IMR-90 (cell line): ENCODE results near the gene ZNF691. TPM values are rescaled to one million over a fixed set of nuclear protein-coding genes. Genes with fewer than 3 reads are reported as not detected.

Experiments
- ATAC-seq: fragments of 200-7000 bp; cut with Tn5 transposase; 2 replicates; pipeline ENCODE4 v1.9.1; 2020; ENCODE audit warnings: low read depth, mild to moderate bottlenecking, moderate library complexity
- BruUV-seq: library from RNA; stranded (reverse); fragments of 400-500 nt; replicated peaks from 2 replicates; lab custom pipeline; 2021; lab: Mats Ljungman, UMichigan
- CTCF ChIA-PET: fragments of 300-600 bp; formaldehyde crosslinking; extraction: SDS; loops from one replicate; lab custom pipeline; 2021; ENCODE audit warnings: antibody characterized with exemption; lab: Yijun Ruan, JAX
- POLR2A ChIA-PET: fragments of 300-600 bp; sonication (Branson Sonifier 250); formaldehyde crosslinking; loops from one replicate; lab custom pipeline; 2022; ENCODE audit warnings: antibody characterized with exemption; ENCODE audit not compliant: unreplicated experiment; lab: Charles Lee
- DNase-seq: peaks from one replicate; pipeline ENCODE4 v3.0.0; 2013
- H2AFZ ChIP-seq: replicated peaks from 2 replicates; pipeline ENCODE3; 2013; ENCODE audit warnings: low read length, mild to moderate bottlenecking; ENCODE audit not compliant: poor library complexity
- H2AK5ac ChIP-seq: 2 replicates; pipeline ENCODE4 v1.6.1; 2013; ENCODE audit warnings: low read depth, low read length, inconsistent platforms
- H2AK9ac ChIP-seq: replicated peaks from 2 replicates; pipeline ENCODE3; 2013; ENCODE audit warnings: mild to moderate bottlenecking, low read depth, low read length, moderate library complexity; ENCODE audit not compliant: poor library complexity
- H2BK120ac ChIP-seq: 2 replicates; pipeline ENCODE4 v1.6.1; 2013; ENCODE audit warnings: low read depth, low read length, inconsistent platforms
- H2BK15ac ChIP-seq: 3 replicates; pipeline ENCODE4 v1.6.1; 2013; ENCODE audit warnings: low read depth, low read length, inconsistent platforms
- H2BK20ac ChIP-seq: 2 replicates; pipeline ENCODE4 v1.6.1; 2013; ENCODE audit warnings: low read depth, mild to moderate bottlenecking, inconsistent platforms, low read length, moderate library complexity
- H2BK5ac ChIP-seq: 2 replicates; pipeline ENCODE4 v1.6.1; 2013; ENCODE audit warnings: mild to moderate bottlenecking, low read depth, low read length, inconsistent platforms; ENCODE audit not compliant: poor library complexity, severe bottlenecking
- H3K14ac ChIP-seq: replicated peaks from 2 replicates; pipeline ENCODE4 v1.6.1; 2013; ENCODE audit warnings: low read depth, low read length, inconsistent platforms
- H3K18ac ChIP-seq: 2 replicates; pipeline ENCODE4 v1.6.1; 2013; ENCODE audit warnings: low read depth, low read length, control low read depth
- H3K23ac ChIP-seq: 2 replicates; pipeline ENCODE4 v1.6.1; 2013; ENCODE audit warnings: low read depth, low read length, inconsistent platforms
- H3K27ac ChIP-seq: 2 replicates; pipeline ENCODE4 v1.5.1; 2013; ENCODE audit warnings: mild to moderate bottlenecking, control low read depth, low read length; ENCODE audit not compliant: insufficient read depth
- H3K27me3 ChIP-seq: 2 replicates; pipeline ENCODE4 v1.6.1; 2013; ENCODE audit warnings: low read length; ENCODE audit not compliant: control insufficient read depth, insufficient read depth
- H3K36me3 ChIP-seq: 2 replicates; pipeline ENCODE4 v1.6.1; 2013; ENCODE audit warnings: low read length, mixed read lengths; ENCODE audit not compliant: control insufficient read depth, insufficient read depth
- H3K4ac ChIP-seq: 2 replicates; pipeline ENCODE4 v1.6.1; 2013; ENCODE audit warnings: low read depth, low read length, inconsistent platforms
- H3K4me1 ChIP-seq: 2 replicates; pipeline ENCODE4 v1.6.1; 2013; ENCODE audit warnings: low read length, mixed read lengths; ENCODE audit not compliant: control insufficient read depth, insufficient read depth
- H3K4me2 ChIP-seq: 2 replicates; pipeline ENCODE4 v1.6.1; 2013; ENCODE audit warnings: low read depth, mild to moderate bottlenecking, control low read depth, low read length, moderate library complexity
- H3K4me3 ChIP-seq: 2 replicates; pipeline ENCODE4 v1.5.1; 2013; ENCODE audit warnings: low read depth, mild to moderate bottlenecking, control low read depth, low read length, moderate library complexity; ENCODE audit not compliant: insufficient read depth
- H3K56ac ChIP-seq: 2 replicates; pipeline ENCODE4 v1.6.1; 2013; ENCODE audit warnings: low read length, inconsistent platforms; ENCODE audit not compliant: insufficient read depth; ENCODE audit errors: extremely low read depth
- H3K79me1 ChIP-seq, 2 experiments: 2 replicates each; pipeline ENCODE4 v1.6.1; 2013; ENCODE audit warnings: low read length in 2 of 2, inconsistent platforms in 1 of 2, low read depth in 1 of 2
- H3K9ac ChIP-seq: 2 replicates; pipeline ENCODE4 v1.6.1; 2013; ENCODE audit warnings: low read depth, low read length, control low read depth
- H3K9me1 ChIP-seq: 2 replicates; pipeline ENCODE4 v1.6.1; 2013; ENCODE audit warnings: low read length, inconsistent platforms; ENCODE audit not compliant: insufficient read depth
- H3K9me3 ChIP-seq: 2 replicates; pipeline ENCODE4 v1.6.1; 2013; ENCODE audit warnings: low read length; ENCODE audit not compliant: control insufficient read depth, insufficient read depth
- H4K20me1 ChIP-seq: 2 replicates; pipeline ENCODE4 v1.6.1; 2013; ENCODE audit warnings: low read length, inconsistent platforms; ENCODE audit not compliant: insufficient read depth
- H4K5ac ChIP-seq: 2 replicates; pipeline ENCODE4 v1.6.1; 2013; ENCODE audit warnings: mild to moderate bottlenecking, low read depth, low read length, control low read depth
- H4K8ac ChIP-seq, 2 experiments: 2 replicates each; pipeline ENCODE4 v1.6.1; 2013; ENCODE audit warnings: low read depth in 2 of 2, low read length in 2 of 2, control low read depth in 1 of 2, inconsistent platforms in 1 of 2
- H4K91ac ChIP-seq: 2 replicates; pipeline ENCODE4 v1.6.1; 2013; ENCODE audit warnings: low read depth, low read length, inconsistent platforms; ENCODE audit not compliant: insufficient read depth
- BHLHE40 ChIP-seq: fragments of 150-350 bp; IDR thresholded peaks from 2 replicates; pipeline ENCODE4 v1.6.1; 2016; ENCODE audit warnings: mild to moderate bottlenecking, low read depth, low read length
- MAFK ChIP-seq: IDR thresholded peaks from 2 replicates; pipeline ENCODE4 v1.6.1; 2012; ENCODE audit warnings: low read depth, low read length, improper control_type of control experiment
- NFE2L2 ChIP-seq: fragments of 150-350 bp; IDR thresholded peaks from 2 replicates; pipeline ENCODE4 v1.6.1; 2016; ENCODE audit warnings: low read depth, mild to moderate bottlenecking, low read length
- SMC3 ChIP-seq: fragments of 150-350 bp; IDR thresholded peaks from 2 replicates; pipeline ENCODE4 v1.6.1; 2016; ENCODE audit warnings: low read depth, mild to moderate bottlenecking, antibody characterized with exemption, low read length, moderate library complexity
- WGBS, 2 experiments: methylation state at CpG; one replicate each; pipeline versions ENCODE4 v1.1.5 to v1.1.7; 2013; ENCODE audit warnings: missing lambda C conversion rate in 2 of 2; ENCODE audit not compliant: insufficient read length in 1 of 2; ENCODE audit errors: extremely low coverage in 2 of 2; 5-methylcytosine and 5-hydroxymethylcytosine counted together
- dilution Hi-C: fragments of 300-500 bp; cut with HindIII; formaldehyde crosslinking; loops from one replicate; pipeline ENCODE4 v1.14.3; 2018; ENCODE audit warnings: low sequenced_read_pairs; ENCODE audit not compliant: unreplicated experiment
- in situ Hi-C: fragments of 300-500 bp; cut with MboI; formaldehyde crosslinking; loops from 3 replicates; pipeline ENCODE4 v1.14.3; 2019; ENCODE audit warnings: low sequenced_read_pairs, inconsistent platforms, mixed read lengths
- intact Hi-C: fragments of 100-400 bp; cut with micrococcal nuclease; formaldehyde crosslinking; loops from 2 replicates; pipeline ENCODE4 v1.10.0; 2022
- polyA plus RNA-seq, 3 experiments: library from polyadenylated mRNA; depleted of rRNA; stranded (reverse); fragments of >200 nt; gene quantifications; 2 replicates each; pipeline ENCODE4 v1.2.3, GENCODE V29; 2012; ENCODE audit warnings: low replicate concordance in 1 of 3
- total RNA-seq: library from RNA; depleted of rRNA; stranded (reverse); fragments of >200 nt; gene quantifications from 2 replicates; pipeline ENCODE4 v1.2.3, GENCODE V29; 2012

Gene ZNF691
- total and polyA plus RNA-seq, 2 of the 4 experiments (the other 2 are of a cell fraction) = 6.8 to 13.6 TPM

GRCh38 chr1:42822800-42823392 lies 23.5 kb upstream of the ZNF691 start:
- Histone ChIP-seq H2AK9ac (no peak overlapping the region), H2BK15ac (no peak overlapping the region), H3K4me2 (no peak overlapping the region), H3K56ac (no peak overlapping the region), H3K4me1 (no peaks in the 10 kb centered on the region), H3K79me1 (peaks cover 18 to 31% of the 10 kb centered on the region in 2 experiments), H3K4ac (no peak overlapping the region), H4K91ac (no peak overlapping the region), H2BK20ac (no peak overlapping the region), H2BK5ac (no peak overlapping the region), H3K14ac (no peak overlapping the region), H4K20me1 (no peaks in the 10 kb centered on the region), H3K18ac (no peak overlapping the region), H2AFZ (no peak overlapping the region), H3K4me3 (no peak overlapping the region), H3K9me3 (no peaks in the 10 kb centered on the region), H3K27ac (no peak overlapping the region; the same call in 1 of the 2 replicates), H3K9ac (no peak overlapping the region), H3K27me3 (no peaks in the 10 kb centered on the region), H3K36me3 (no peaks in the 10 kb centered on the region), H3K23ac (0 out of 2 replicates have a peak overlapping the region, but pooled peaks have one; percentile 16), H4K8ac (no peak overlapping the region), H2BK120ac (no peak overlapping the region), H4K5ac (no peak overlapping the region), H2AK5ac (no peak overlapping the region), H3K9me1 (no peaks in the 10 kb centered on the region; the same call in 1 of the 2 replicates)
- no CpG with 5 or more reads among the region's 2 CpGs for WGBS, 2 experiments
- ChIA-PET POLR2A (no interaction called here), CTCF (no interaction called here)
- peak; percentile 72 for ATAC-seq
- no TSS peak for BruUV-seq
- peak; percentile 39 for DNase-seq
- intact Hi-C loops (no loop called here), in situ Hi-C loops (no loop called here), dilution Hi-C loops (no loop called here)
- TF ChIP-seq NFE2L2 (peak; percentile 99), BHLHE40 (no peak), SMC3 (no peak), MAFK (peak; percentile 86)
